Renal pelvis (tissue), 4 donors: ENCODE results near the gene HTRA1. TPM values are rescaled to one million over a fixed set of nuclear protein-coding genes. Genes with fewer than 3 reads are reported as not detected.

Experiments
- DNase-seq: peaks from one replicate; pipeline ENCODE4 v3.0.0-alpha.2; 2013
- polyA plus RNA-seq, 3 donors: library from polyadenylated mRNA; unstranded; fragments of 120-200 nt; gene quantifications; one replicate each; pipeline ENCODE4 v1.2.1, GENCODE V29; 2013; ENCODE audit not compliant: insufficient read length in 3 of 3

The HTRA1 gene
- polyA plus RNA-seq, 3 donors = 156 to 179 (median 167) TPM

DNA sequence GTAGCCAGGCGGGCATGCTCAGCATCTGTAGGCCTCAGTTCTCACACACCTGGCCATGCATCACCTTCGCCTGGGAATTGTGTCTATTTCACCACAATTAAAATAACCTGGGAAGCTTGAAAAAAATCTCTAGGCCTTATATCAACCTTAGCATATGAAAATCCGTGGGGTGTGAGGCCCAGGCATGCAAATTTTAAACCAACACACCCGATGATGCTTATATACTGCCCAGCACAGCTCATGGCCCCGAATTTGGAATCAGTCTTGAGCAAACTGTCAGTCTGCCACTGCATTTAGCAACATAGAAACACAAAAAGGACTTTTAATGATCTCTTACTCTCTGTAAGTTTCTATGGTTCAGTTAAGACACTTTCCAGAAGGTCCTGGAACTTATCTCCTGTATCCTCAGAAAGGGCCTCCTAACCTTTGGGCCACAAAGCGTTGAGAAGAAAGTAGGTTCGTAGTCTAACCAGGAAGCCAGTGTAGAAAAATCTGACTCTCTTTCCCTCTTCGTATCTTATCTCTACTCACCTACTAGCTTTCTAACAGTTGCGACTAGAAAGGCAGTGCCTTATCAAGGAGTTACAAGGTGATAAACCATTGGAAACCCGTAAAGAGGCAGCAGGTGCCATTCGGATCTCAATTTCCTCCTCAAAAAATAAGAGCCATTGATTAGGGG is 87.2 kb downstream of the HTRA1 start:
- DNase-seq = no peak

DNA sequence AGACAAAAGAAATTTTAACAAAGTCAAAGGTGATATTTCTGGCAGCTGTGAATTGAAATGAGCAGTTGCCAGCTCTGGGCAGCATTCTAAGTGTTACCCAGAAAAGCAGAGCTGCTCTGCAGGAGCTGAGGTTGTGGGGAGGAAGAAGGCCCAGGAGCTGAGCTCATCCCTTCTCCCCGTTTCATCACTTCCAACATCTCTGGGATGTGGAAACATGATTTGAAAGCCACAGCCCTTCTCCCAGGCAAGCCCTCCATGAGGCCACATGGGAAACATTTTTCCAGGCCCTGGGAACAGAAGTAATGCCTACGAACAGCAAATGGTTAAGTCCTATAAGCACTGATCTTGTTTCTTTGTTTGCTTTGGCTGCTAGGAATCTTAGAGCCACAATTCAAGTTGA is 88.3 kb downstream of the HTRA1 start:
- no peak for DNase-seq

DNA sequence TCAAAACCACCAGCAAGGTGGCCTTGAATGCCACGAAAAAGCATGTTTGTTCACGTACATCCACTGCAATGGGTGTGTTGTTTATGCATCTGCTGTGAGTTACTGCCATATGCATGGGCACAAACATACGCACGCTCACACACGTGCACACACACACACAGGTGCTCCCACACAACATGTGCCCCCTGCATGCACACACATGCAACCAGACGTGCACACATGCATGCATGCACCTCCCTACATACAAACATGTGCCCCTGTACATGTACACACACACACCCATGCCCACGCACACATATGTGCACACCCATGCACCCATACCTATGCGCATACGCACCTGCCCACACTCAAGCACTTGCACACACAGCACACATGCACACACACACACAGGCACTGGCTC is 89.1 kb downstream of the HTRA1 start:
- no peak for DNase-seq

- DNase-seq = no peak
Observed at GRCh38 chr10:122550983-122551382, 89.6 kb downstream of the HTRA1 start.

DNA sequence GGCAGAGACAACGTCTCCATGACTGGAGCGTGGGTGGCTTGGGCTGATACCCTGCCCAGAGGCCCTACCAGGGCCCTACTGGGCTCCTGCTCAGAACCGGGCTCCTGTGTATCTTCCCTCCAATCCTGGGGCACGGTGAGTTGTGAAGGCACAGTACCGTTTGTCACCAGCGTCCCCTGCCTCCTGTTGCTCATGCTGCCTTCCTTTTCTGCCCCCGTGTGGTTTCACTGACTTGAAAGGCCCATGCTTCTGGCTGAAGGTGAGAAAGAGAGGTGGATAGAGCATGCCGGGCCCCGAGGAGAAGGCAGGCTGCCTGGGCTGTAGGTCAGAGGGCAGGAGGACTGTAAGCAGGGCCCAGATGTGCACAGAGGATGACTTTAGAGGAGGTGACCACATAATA is 90.1 kb downstream of the HTRA1 start:
- no peak for DNase-seq

- no peak for DNase-seq
Observed at GRCh38 chr10:122553341-122553740, 92.0 kb downstream of the HTRA1 start.

GRCh38 chr10:122554131-122555036 is 93.0 kb downstream of the HTRA1 start:
- DNase-seq = no peak

DNA sequence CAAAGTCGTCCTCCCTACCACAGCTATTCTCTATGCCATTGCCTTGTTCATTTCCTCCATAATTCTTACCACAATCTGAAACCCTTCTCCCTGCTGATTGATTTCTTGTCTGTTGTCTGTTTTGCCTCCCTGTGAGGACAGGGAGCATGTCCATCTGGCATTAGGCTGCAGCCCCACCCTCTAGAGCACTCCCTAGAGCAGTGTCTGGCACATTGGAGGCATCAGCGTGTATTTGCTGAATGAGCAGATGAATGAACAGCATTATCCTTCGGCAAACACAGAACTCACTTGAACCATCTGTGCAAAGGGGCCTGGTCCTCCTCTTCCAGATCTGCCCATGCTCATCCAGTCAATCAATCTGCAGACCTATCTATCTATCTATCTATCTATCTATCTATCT is 94.1 kb downstream of the HTRA1 start:
- DNase-seq = no peak

DNA sequence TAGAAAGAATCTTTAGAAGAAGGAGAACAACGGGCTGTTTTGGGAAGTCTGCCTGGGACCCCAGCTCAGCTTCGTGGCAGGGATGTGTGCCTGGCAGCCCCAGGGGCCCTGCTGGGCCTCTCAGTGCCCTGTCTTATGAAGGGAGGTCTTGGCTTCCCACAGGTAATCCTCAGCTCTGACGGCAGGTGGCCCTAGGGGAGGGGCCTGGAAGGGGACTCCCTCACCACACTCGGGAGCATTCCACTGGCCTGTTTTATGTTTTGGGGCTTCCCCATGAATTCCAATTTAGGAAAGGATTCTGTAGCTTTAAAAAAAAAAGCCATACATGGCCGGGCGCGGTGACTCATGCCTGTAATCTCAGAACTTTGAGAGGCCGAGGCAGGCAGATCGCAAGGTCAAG is 96.2 kb downstream of the HTRA1 start:
- DNase-seq = no peak

DNA sequence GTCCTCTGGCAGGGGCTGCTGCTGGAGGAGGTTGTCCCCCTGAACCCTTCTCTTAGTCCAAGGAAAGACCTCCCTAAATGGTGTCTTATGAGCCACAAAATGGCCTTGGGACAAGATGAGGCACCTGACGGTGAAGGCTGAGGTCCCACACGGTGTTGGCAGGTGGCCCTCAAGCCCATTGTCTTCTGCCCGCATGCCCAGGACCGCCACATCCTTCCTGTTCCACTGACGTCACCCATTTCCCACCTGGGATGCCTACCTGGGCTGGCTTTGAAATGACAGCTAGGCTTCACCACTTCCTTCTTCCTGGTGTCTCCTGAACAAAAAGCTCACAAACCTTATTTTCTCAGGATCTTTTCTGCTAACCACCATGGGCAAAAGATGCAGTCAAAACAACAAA is 97.1 kb downstream of the HTRA1 start:
- no peak for DNase-seq

GRCh38 chr10:122559228-122559627 is 97.9 kb downstream of the HTRA1 start:
- no peak for DNase-seq

DNA sequence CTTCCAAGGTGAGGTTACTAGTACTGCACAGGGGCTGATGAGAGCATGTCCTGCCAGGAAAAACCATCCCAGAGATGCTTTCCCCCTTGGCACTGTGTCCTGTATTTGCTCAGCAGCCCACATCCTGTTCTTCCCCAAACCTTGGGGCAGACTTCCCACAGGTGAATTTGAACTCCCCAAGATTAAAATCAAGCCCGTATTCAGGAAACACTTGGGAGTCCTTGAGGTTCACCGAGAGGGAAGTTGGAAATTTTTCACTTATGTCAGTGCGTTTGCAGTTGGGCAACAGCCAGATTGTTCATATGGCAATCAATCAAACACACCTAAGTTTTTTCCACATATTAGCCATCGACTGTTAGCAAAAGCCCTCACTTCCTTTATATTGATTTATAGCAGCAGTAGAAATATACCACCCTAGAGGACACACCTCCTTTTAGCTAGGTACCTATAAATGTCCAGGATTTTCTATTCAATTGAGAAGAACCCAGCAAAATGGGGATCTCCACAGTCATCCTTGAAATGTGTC is 99.0 kb downstream of the HTRA1 start, which contains the start of gene DMBT1:
DMBT1 (plus strand) TSS at position 476 of the 526 bp plus-strand sequence; CDS start at position 493, 17 bp downstream.
- DNase-seq = no peak

GRCh38 chr10:122561212-122561611 is 99.9 kb downstream of the HTRA1 start:
- no peak for DNase-seq

- no peak for DNase-seq
Observed at GRCh38 chr10:122561792-122562191, 100.4 kb downstream of the HTRA1 start.

Other genes with a start within 250 kb of the HTRA1 start
- gene BTBD16, start 190.3 kb upstream of the HTRA1 start, polyA plus RNA-seq = 1 to 10 TPM in 1 of 3 donors, under 1 TPM in 2; 0.37 to 1.3 (median 0.96) TPM
- 10 to 100 TPM; 70.1 to 98.8 (median 96.3) TPM for gene PLEKHA1, start 86.8 kb upstream of the HTRA1 start, polyA plus RNA-seq
- under 1 TPM in 2 of 3 donors, not detected in 1; 0.17 to 0.49 TPM for gene ARMS2, start 6.9 kb upstream of the HTRA1 start, polyA plus RNA-seq
- under 1 TPM; 0.04 to 0.14 (median 0.10) TPM for gene DMBT1, start 99.2 kb downstream of the HTRA1 start, polyA plus RNA-seq
- not detected for gene C10orf120, start 238.3 kb downstream of the HTRA1 start, polyA plus RNA-seq